GM21825 (cell line): ENCODE measurements around the gene CHMP1B.
A peak's percentile ranks its signal among the peaks of the same experiment; 100 is the strongest.
"Not testable (repeated sequence)": the region's sequence is repeated elsewhere in the genome, so short reads cannot be mapped to it uniquely, and the experiment has no call there.

Experiments used
- ATAC-seq: cut with Tn5 transposase; IDR thresholded peaks from one replicate; pipeline ENCODE4 v1.9.1; 2021; ENCODE audit warnings: mild to moderate bottlenecking, moderate library complexity; ENCODE audit not compliant: unreplicated experiment

Gene CHMP1B

DNA sequence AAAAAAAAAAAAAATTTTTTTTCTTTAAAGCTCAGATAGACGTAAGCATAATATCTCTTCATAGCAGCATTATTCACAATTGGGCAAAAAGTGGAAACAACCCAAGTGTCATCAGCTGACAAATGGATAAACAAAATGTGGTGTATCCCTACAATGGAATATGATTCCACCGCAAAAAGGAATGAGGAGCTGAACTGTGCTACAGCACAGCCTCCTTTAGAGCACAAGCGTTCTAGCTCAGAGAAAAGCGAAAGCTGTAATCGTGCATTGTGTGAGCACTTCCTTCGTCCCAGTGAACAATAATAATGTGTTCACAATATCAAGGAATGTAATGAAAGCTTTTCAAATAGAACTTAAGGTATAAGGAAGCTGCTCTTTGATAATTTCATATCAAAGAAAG, 11.7 kb upstream of the CHMP1B start:
- no peak for ATAC-seq

DNA sequence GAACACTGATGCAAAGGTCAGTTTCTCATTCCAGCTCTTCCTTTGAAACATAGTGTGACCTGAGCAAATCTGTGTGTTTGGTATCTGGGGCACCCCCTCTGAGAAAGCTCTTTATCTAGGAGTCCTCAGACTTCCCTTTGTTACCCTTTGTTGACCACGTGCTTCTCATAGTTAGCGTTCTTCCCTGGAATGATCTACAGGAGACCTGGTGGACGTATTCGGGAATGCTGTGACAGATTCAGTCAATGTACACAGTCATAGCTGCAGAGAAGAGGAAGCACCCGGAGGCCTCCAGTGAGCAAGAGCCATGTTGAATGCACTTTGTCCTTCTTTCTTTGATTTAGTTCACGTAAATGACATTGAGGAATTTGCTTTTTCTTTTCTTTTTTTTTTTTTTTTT, 10.7 kb upstream of the CHMP1B start:
- no peak for ATAC-seq

DNA sequence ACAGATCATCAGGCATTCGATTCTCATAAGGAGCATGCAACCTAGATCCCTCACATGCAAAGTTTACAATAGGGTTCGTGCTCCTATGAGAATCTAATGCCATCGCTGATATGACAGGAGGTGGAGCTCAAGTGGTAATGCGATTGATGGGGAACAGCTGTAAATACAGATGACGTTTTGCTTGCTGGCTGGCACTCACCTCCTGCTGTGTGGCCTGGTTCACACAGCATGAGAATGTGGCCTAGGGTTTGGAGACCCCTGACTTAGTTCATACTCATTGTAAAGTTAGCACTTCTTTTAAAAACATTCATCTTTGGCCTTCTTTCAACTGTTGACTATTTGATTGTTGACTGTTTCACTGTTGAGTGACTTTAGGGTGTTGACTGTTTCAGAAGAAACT, 8.7 kb upstream of the CHMP1B start:
- ATAC-seq: no peak

DNA sequence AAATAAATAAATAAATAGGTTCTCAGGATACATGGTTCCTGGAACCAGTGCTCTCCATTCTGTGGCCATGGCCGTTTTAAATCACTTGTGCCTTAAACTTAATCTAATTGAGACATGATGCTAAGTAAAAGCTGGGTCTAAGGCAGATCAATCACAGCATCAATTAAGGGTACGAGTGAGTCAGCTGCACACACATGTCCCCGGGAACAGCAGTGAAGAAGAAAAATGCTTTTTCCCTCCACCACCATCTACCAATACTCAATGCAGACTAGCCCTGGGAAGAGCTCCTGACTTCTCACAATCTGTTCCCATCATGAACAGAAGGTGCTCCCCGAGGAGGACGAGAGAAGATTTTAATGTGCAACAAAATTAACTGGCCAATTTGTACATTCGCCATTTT, 6.8 kb upstream of the CHMP1B start:
- ATAC-seq: no peak

DNA sequence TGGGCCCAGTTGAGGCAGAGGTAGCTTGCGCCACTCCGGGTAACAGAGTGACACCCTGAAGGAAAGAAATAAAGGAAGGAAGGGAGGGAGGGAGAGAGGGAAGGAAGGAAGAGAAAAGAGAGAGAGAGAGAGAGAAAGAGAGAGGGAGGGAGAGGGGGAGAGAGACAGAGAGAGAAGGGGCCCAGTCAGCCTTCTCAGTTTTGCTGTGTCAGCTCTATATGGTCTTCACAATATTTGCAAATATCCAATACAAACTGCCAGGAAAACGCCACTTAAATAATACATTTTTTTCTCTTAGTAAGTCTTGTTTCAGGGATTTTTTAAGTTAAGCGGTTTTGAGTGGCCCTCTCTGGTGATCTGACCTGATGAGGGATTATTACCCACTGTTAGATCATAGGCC, 5.6 kb upstream of the CHMP1B start:
- ATAC-seq: no peak

DNA sequence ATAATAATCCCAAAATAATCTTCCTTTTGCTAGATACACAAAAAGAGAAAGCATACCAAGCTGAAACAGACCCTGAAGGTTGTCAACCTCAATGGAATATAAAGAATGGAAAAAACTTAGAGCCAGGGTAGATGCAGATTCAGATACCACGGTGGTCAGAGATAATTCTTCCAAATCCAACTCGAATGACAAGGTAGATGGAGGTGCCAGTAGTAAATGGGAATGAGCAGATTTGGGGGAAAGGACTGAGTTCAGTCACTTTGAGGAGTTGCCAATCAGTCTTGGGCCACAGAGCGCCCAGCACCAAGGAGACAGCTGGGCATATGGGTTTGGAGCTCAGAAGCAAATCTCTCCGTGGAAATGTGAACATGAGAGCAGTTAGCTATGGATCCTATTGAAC, 3.4 kb upstream of the CHMP1B start:
- ATAC-seq: no peak

DNA sequence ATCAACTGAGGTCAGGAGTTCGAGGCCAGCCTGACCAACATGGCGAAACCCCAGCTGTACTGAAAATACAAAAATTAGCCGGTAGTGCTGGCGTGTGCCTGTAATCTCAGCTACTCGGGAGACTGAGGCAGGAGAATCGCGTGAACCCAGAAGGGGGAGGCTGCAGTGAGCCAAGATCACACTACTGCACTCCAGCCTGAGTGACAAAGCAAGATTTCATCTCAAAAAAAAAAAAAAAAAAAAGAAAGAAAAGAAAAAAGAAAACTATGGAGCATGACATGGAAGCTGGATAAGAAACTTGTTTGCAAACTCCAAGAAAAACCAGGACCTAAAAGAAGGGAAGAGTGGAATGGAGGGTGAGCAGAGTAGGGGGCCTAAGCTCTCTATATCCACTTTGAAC, 1.9 kb upstream of the CHMP1B start:
- ATAC-seq: no peak

DNA sequence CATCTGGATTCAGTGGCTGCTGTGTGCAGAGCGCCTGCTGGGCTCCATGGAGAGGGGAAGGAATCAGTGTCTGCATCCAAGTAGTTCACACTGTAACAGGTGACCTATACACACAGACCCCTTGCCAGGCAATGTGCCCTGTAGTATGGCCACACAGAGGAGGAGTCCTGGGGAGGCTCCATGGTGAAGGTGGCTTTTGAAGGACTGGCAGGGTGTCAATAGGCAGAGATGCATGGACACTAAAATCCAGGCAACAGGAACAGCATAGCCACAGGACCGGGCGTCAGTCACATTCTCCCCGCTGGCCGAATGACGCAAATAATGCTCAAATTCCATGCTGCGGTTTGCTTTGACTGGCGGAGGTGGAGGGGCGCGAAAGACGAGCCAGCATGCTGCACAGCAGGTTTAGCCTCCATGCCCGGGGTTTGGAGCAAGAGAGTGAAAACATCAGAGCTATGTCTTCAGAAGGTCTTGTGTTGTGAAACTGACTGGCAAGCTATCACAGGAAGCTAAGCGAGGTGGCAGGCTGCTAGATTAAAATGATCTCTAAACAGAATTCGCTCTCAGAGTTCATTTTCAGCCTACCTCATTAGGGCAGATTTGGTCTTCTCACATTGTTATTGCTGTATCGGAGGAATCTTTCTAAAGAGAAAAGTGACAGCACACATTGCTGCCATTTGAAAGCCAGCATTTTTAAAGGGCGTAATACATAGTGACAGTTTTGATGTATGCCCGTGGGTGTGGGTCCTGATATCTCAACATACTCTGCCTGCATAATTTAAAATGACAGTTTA, 1.2 kb upstream of the CHMP1B start:
- no peak for ATAC-seq

DNA sequence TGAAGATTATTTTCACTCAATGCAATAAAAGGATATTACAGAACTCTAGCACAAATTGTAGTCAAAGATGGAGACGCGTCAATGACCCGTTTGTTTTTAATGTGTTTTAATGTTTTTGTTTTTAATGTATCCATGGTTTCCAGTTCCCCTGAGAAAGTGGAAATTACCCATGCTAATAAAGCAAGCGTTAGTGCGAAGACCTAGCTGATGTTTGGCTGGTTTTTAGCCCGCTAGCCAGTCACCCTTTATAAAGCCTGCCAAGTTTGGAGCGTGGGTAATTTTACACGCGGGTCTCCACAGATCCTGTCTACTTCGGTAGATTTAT, 430 bp upstream of the CHMP1B start:
- ATAC-seq: peak; percentile 26

DNA sequence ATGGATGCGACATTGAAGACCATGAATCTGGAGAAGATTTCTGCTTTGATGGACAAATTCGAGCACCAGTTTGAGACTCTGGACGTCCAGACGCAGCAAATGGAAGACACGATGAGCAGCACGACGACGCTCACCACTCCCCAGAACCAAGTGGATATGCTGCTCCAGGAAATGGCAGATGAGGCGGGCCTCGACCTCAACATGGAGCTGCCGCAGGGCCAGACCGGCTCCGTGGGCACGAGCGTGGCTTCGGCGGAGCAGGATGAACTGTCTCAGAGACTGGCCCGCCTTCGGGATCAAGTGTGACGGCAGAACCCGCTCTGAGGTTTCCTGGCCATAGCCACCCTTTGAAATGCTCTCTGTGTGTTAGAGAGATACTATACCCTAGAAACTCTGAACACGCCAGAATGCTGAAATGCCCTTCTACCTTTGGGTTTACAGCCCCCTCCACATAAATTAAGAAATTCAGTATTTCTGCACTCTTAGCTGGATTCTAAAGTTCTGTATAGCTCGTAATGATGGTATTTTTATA, 659 bp downstream of the CHMP1B start:
- no peak for ATAC-seq

DNA sequence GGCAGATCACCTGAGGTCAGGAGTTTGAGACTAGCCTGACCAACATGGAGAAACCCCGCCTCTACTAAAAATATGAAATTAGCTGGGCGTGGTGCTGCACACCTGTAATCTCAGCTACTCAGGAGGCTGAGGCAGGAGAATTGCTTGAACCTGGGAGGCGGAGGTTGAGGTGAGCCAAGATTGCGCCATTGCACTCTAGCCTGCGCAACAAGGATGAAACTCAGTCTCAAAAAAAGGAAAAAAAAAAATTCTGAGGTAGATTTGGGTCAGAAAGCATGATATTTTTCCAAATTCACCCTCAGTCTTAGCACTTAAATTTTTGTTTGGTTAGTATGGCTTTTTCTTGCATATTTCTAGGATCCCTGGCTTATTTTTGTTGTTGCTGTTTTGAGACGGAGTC, 3.3 kb downstream of the CHMP1B start:
- not testable (repeated sequence) for ATAC-seq

DNA sequence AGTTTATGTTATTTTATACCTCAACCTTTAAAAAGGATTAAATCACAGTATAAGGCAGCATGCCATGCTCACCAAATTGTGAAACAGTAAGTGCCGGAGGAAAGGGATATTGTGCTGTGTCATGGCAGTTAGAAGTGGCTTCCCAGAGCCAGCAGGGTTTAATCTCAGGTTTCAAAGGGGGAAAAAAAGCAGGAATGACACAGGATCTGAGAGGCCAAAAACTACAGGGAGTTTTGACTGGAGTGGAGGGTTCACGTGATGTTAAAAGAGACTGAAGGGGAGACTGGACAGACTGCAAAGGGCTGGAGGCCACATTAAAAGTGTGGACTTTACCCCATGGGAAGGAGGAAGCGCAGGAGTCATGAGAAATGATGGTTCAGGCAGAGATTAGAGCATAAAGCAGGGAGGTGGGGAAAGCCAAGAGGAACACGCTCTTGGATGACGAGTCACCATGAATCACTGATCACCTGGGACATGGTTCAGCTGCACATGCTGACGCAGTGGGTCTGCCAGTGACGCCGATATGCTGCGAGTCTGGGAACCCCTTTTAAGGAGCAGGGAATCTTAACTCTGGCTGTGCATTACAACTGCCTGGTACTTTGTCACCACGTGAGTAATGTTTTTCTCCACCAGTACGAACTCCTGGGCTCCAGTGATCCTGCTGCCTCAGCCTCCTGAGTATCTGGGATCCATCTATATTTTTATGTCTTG, 6.1 kb downstream of the CHMP1B start:
- no peak for ATAC-seq

DNA sequence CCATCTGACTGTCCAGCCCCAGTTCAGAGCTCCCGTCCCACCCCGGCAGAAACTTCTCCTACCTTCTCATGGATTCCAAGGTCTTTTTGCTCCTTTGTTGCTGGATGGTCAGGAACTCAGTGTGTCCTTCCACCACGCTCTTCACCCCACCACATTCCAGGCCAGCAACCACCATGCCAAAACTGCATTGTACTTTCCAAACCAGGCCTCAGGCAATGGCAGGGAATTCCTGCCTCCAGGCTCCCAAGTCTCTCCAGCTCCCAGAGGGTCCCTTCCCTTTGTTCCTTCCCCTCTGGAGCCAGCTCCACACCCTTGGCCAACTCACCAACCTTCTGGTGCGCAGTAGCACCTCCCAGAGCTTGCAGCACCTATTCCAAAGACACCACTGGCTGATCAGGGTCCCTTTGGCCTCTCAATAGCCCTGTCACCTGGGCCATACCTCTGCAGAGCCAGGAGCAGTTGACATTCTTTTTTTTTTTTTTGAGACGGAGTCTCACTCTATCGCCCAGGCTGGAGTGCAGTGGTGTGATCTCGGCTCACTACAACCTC, 8.1 kb downstream of the CHMP1B start:
- ATAC-seq: no peak

DNA sequence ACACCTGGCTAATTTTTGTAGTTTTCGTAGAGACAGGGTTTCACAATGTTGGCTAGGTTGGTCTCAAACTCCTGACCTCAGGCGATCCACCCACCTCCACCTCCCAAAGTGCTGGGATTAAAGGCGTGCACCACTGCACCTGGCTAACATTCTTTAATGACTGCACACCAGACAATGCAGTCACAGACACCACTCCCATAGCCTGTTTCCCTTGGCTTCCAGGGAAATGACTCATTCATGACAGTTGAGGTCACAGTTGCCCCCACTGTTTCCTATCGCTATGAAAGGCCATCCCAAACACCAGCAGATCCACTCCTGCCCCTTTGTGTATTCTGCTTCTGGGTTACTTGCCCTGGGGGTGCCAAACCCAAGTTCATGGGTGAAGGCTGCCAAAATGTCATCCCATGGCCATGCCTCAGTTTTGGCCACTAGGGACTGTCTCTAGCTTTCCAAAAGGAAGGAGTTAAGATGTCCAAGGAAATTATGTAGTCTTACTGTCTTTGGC, 8.7 kb downstream of the CHMP1B start:
- no peak for ATAC-seq

DNA sequence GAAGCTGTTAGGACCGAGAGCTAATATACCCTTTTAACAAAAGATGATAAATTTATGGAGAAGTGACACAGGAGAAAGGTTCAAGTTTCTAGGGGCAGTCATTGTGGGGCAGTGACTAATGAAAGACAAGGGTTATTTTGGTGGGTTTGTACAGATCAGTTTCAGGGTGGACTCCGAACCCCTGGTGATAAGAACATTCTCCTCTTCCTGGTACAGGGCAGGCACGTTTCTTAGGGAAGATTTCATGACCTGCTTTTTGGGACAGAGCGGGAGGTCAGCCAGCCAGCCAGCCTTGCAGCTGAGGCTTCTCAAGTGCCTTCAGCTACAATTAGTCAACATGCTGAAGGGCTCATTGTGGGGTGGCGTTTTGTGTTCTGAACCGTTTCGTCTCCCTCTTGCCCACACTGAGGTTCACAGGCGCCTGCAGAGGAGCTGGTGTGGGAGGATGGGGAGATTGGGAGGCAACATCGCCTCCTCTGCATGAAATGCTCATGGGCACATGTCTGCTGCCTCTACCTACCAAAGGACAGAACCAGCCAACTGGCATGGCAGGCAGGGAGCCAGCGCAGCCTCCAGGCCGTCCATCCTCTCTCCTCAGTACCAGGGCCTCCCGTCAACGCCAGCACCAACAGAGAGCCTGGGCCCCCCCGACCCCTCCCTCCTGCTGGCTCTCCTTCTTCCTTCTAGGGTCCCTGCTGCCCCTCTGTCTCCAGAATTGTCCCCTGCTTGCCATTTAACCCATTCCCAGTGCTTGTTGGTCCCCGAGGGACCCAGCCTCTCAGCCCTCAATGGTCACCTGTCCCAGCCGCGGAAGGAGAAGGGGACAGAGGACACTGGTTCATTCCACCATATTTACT, 9.6 kb downstream of the CHMP1B start:
- no peak for ATAC-seq

DNA sequence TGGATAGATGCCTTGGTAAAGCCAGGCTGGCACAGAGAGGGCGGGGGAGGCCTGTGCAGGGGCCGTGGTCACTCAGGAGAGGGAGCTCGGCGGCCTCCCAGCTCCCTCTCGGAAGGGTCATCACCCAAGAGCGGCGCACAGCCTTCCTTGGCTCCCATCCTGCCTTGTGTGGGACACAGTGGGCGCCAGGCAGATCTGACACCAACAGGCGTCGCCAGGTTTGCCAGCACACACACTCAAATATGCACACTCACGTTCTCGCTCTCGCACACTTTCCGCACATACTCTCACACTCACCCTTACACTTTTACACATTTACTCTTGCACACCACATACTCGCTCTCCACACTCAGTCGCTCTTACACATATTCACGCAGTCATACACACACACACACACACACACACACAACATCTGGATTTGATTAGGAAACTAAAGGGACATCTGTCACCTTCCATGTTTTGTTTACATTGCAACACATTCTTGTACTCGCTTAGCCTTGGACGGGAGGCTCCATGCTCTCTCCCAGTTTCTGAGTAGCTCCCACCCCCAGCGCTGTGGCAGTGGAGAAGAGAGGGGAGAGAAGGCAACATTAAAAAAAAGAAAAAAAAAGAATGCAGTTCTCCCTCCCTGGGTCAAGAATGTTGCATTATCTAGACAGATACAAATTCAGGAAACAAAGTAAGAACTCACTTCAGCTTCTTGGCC, 10.5 kb downstream of the CHMP1B start:
- no peak for ATAC-seq

DNA sequence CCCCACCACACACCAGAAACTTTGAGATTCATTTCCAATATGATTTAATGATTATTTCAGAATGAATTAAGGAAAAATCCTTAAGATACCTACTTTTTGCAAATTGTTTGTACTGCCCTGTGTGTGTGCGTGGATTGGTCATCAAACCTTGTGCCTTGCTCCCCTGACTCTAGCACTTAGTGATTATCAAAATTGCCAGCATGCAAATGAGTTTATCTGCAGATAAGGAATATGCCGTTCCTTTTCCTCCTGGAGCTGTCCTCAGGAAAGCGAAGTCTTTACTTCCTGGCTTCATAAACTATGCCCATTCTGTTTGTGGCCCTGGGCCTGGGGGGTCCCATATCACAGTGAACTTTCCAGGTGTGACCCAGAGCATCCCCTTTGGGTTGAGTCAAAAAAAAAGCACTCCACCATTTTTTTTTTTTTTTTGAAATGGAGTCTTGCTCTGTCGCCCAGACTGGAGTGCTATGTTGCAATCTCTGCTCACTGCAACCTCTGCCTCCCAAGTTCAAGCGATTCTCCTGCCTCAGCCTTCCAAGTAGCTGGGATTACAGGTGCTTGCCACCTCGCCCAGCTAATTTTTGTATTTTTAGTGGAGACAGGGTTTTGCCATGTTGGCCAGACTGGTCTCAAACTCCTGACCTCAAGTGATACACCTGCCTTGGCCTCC, 11.4 kb downstream of the CHMP1B start:
- ATAC-seq: no peak

DNA sequence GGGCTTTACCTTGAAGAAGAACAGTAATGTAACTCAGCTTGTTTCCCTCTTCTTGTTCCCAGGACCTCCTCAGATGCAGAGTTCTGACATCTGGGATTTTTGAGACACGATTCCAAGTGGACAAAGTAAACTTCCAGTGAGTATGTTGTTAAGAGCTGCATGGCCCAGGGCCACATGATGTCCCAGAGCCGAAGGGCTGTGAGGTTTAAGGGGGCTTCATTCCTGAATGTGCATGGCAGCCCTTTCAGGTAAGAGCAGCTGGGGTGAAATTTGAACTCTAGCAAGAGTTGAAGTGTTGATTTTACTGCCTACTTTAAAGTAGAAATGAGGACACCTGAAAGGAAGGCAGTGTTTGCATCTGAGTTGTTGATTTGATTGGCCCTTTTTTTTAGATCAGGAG, 13.3 kb downstream of the CHMP1B start:
- no peak for ATAC-seq

DNA sequence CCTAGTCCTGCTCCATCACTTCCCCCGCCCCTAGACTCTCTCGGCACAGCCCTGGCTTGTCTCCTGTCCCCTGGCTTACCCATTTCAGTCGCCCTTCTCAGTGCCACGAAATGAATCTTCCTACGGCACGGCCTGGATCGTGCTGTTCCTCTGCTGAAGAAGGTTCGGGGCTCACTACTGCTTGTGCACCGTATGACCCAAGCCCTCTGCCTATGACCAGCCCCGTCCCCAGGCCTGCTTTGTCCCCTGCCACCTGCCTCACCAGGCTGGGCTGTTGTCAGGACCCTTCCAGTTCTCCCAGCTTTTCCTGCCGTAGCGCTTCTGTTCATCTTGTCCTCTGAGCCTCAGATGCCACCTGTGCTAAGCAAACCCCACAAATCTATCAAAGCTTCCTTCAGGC, 13.9 kb downstream of the CHMP1B start:
- ATAC-seq: no peak

DNA sequence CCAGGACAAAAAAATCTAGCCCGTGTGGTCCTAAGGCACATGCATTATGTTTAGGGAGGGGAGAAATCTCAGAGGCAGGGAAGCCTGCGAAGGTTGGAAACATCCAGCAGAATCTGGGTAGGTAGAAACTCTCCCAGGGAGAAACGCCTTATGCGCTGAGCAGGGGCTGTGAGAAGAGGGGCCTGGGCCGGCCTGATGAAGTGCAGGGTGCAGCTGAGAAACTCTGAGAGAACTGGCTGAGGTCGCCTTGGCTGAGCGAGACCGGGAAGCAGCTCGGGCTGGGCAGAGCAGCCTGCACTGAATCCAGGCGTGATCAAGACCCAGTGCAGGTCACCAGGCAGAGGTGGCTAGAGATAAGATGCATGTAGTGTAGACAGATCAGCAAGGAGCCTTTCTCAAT, 15.1 kb downstream of the CHMP1B start:
- no peak for ATAC-seq
